ENCODE measurements around the gene GPS1. TPM values are rescaled to one million over a fixed set of nuclear protein-coding genes. Genes with fewer than 3 reads are reported as not detected.

The GPS1 gene
- total and polyA plus RNA-seq, 4 experiments from 2014 or later, result 85.1 to 148 (median 114) TPM

DNA sequence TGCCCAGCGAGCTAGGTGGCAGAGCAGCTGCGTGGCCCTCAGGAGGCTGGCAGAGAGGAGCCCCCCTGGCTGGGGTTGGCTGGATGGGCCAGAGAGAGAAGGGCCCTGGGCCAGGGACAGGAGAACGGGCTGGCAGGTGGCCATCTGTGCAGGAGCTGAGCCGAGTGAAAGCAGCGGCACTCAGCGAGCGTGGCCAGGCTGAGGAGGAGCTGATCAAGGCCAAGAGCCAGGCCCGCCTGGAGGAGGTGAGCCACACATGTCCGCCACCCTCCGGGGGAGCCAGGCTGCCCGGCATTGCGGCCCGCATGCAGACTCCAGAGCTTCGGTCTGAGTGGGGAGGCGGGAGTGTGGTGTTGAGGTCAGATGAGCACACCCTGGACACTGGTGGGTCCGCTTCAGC, 22.3 kb upstream of the GPS1 start:
- Mint-ChIP-seq H3K4me1 (peaks cover 3 to 8% (median 5%) of the 10 kb centered on the region in 4 donors), H3K9me3 (no peaks in the 10 kb centered on the region), H3K27ac (peak overlapping the region in 2 of 7 donors; percentile 64 to 81), H3K4me3 (peak overlapping the region in 4 of 8 donors; percentile 39 to 60 (median 54)), H3K27me3 (no peaks in the 10 kb centered on the region), H3K36me3 (no peaks in the 10 kb centered on the region)
- CTCF ChIA-PET (ENCODE audit: partially characterized antibody), result interaction anchor here (1.0 to 4.1 kb wide), 16 partner anchors 8 to 292 kb away, joined by 4 to 70 read pairs (median 7); partner anchors contain the start of gene CENPX
- Histone ChIP-seq H3K4me1 (ENCODE audit: insufficient read depth, low read length) (peaks cover 12% of the 10 kb centered on the region), H3K36me3 (ENCODE audit: insufficient read depth, low read length) (no peaks in the 10 kb centered on the region), H3K27me3 (ENCODE audit: insufficient read depth, low read length) (no peaks in the 10 kb centered on the region), H3K27ac (ENCODE audit: low read depth, low read length) (no peak overlapping the region), H3K9me3 (ENCODE audit: control insufficient read depth in 1 of 2, low read length in 2 of 2) (no peaks in the 10 kb centered on the region), H3K4me3 (ENCODE audit: low read length in 2 of 2) (no peak overlapping the region)
- no peak for DNase-seq
- POLR2A ChIA-PET (ENCODE audit: partially characterized antibody), result interaction anchor here (0.9 to 3.2 kb wide), 12 partner anchors 8 to 200 kb away, joined by 3 to 28 read pairs (median 6); partner anchors contain the start of genes CENPX, DUS1L, FASN and SLC16A3
- intact Hi-C loops (cut with micrococcal nuclease), result no loop called here

DNA sequence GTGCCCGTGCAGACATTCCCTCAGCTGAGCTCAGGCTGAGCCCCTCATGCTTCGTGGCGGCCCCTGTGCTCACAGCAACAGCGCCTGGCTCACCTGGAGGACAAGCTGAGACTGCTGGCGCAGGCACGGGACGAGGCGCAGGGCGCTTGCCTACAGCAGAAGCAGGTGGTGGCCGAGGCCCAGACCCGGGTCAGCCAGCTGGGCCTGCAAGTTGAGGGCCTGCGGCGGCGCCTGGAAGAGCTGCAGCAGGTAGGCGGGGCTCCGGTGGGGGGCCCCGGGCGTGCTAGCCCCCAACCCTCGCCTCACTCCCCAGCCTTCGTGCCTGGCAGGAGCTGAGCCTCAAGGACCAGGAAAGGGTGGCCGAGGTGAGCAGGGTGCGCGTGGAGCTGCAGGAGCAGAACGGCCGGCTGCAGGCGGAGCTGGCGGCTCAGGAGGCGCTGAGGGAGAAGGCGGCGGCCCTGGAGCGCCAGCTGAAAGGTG, 21.7 kb upstream of the GPS1 start:
- Mint-ChIP-seq H3K4me3 (peak overlapping the region in 1 of 8 donors; percentile 85), H3K9me3 (no peaks in the 10 kb centered on the region), H3K4me1 (peaks cover 3 to 10% (median 6%) of the 10 kb centered on the region in 4 donors), H3K36me3 (peaks cover 0 to under 1% of the 10 kb centered on the region in 2 donors), H3K27me3 (no peaks in the 10 kb centered on the region), H3K27ac (no peak overlapping the region)
- no peak for DNase-seq
- Histone ChIP-seq H3K4me1 (ENCODE audit: insufficient read depth, low read length) (peaks cover 12% of the 10 kb centered on the region), H3K36me3 (ENCODE audit: insufficient read depth, low read length) (no peaks in the 10 kb centered on the region), H3K27ac (ENCODE audit: low read depth, low read length) (no peak overlapping the region), H3K9me3 (ENCODE audit: control insufficient read depth in 1 of 2, low read length in 2 of 2) (no peaks in the 10 kb centered on the region), H3K27me3 (ENCODE audit: insufficient read depth, low read length) (no peaks in the 10 kb centered on the region), H3K4me3 (ENCODE audit: low read length in 2 of 2) (no peak overlapping the region)
- POLR2A ChIA-PET (ENCODE audit: partially characterized antibody), result interaction anchor here (0.7 to 3.2 kb wide), 20 partner anchors 8 to 489 kb away, joined by 3 to 28 read pairs (median 5); partner anchors contain the start of genes CENPX, DUS1L, FASN and GPS1
- CTCF ChIA-PET (ENCODE audit: partially characterized antibody), result interaction anchor here (0.8 to 4.1 kb wide), 26 partner anchors 9 to 292 kb away, joined by 3 to 70 read pairs (median 5); partner anchors contain the start of gene CENPX
- intact Hi-C loops (cut with micrococcal nuclease), result loop anchor here (1.0 to 10.0 kb wide), 4 partner anchors 124 to 521 kb away; partner anchors contain the start of genes HEXD and OGFOD3

DNA sequence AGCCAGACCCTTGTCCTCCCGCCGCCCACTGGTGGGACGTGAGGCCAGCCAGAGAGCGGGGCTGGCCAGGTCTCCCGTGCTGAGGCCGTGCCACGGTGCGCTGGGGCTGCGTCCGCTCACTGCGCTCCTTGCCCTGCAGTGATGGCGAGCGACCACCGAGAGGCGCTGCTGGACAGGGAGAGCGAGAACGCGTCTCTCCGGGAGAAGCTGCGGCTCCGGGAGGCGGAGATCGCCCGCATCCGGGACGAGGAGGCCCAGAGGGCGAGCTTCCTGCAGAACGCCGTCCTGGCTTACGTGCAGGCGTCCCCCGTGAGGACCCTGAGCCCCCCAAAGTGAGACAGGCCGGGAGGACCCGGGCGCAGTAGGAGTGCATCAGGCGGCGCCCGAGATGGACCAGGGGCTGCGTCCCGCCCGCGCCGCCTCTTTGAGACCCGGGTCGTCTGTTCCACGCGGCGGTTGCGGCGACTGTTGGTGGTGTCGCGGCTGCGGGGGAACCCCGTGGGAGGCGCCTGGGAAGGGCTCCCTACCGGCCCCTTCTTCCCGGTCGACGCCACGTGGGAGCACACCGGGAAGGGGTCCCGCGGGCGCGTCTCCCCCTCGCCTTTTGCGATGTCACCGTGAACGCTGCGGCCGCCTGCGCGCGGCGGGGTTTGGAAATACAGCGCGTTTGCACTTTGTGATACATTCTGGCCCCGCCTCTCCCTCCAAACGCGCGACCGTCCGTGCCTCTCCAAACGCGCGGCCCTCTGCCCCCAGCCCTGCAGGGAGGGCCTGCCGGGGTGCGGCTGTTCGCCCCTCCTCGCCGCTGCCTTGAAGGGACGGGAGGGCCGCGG, 21.0 kb upstream of the GPS1 start:
- Mint-ChIP-seq H3K27ac (peak overlapping the region in 6 of 7 donors; percentile 48 to 91 (median 76)), H3K4me1 (peaks cover 5 to 14% (median 10%) of the 10 kb centered on the region in 4 donors), H3K4me3 (peak overlapping the region; percentile 79 to 89 (median 86)), H3K27me3 (no peaks in the 10 kb centered on the region), H3K9me3 (no peaks in the 10 kb centered on the region), H3K36me3 (peaks cover 0 to 5% of the 10 kb centered on the region in 2 donors)
- H3K27ac ChIP-seq (ENCODE audit: low read depth, low read length), result no peak overlapping the region
- POLR2A ChIA-PET (ENCODE audit: partially characterized antibody), result interaction anchor here (0.7 to 3.2 kb wide), 20 partner anchors 9 to 488 kb away, joined by 3 to 28 read pairs (median 6); partner anchors contain the start of genes CENPX, DUS1L, FASN and GPS1
- H3K27me3 ChIP-seq (ENCODE audit: insufficient read depth, low read length), result no peaks in the 10 kb centered on the region
- CTCF ChIA-PET (ENCODE audit: partially characterized antibody), result interaction anchor here (0.6 to 4.1 kb wide), 28 partner anchors 9 to 291 kb away, joined by 3 to 70 read pairs (median 5); partner anchors contain the start of gene CENPX
- intact Hi-C loops (cut with micrococcal nuclease), result loop anchor here (1.0 to 10.0 kb wide), 4 partner anchors 124 to 520 kb away; partner anchors contain the start of genes HEXD and OGFOD3
- peak overlapping the region in 1 of 2 donors; percentile 46 for H3K4me3 ChIP-seq (ENCODE audit: low read length in 2 of 2)
- no peaks in the 10 kb centered on the region for H3K36me3 ChIP-seq (ENCODE audit: insufficient read depth, low read length)
- peak; percentile 78 to 88 (median 85) for DNase-seq
- no peaks in the 10 kb centered on the region for H3K9me3 ChIP-seq (ENCODE audit: control insufficient read depth in 1 of 2, low read length in 2 of 2)
- H3K4me1 ChIP-seq (ENCODE audit: insufficient read depth, low read length), result peaks cover 13% of the 10 kb centered on the region

DNA sequence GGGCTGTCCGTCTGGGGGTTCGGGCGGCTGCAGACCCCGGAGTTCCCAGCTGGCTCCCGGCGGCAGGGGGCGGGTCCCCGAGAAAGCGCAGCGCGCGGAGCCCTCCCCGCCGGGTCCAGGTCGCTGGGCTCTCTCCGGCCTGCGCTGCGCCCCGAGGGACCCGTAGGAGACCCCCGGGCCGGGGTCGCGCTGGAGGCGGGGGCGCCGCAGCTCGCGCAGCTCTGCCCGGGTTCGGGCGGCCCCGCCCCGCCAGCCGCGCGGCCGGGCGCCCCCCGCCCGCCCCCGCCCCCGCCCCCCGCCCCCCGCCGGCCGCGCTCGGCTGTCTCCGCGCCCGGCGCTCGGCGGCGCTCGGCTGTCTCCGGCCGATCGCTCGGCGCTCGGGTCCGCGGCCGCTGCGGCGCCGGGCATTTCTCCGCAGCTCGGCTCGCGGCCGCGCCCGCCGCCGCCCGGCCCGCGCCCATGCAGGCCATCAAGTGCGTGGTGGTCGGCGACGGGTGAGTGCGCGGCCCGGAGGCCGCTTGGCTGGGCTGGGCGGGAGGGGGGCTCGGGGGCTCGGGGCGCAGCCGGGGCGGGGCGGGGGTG, 20.3 kb upstream of the GPS1 start, which contains the start of gene RAC3:
Gene RAC3, plus strand, starts transcription at position 376 of the 582 bp plus-strand sequence. Its CDS starts 84 bp downstream, at position 460.
- no peaks in the 10 kb centered on the region for H3K9me3 ChIP-seq (ENCODE audit: control insufficient read depth in 1 of 2, low read length in 2 of 2)
- H3K27me3 Mint-ChIP-seq, result no peaks in the 10 kb centered on the region
- intact Hi-C loops (cut with micrococcal nuclease), result loop anchor here (2.0 to 10.0 kb wide), 3 partner anchors 203 to 519 kb away; partner anchors contain the start of genes HEXD and OGFOD3
- peak within 1 kb of the TSS; percentile 79 to 89 (median 86) for H3K4me3 Mint-ChIP-seq
- no peak for DNase-seq
- ChIA-PET POLR2A (ENCODE audit: partially characterized antibody) (interaction anchor here (1.3 to 3.2 kb wide), 10 partner anchors 10 to 182 kb away, joined by 3 to 28 read pairs (median 10); partner anchors contain the start of genes CENPX, DUS1L, FASN and GPS1), CTCF (ENCODE audit: partially characterized antibody) (interaction anchor here (2.2 to 4.1 kb wide), 2 partner anchors 123 to 266 kb away, joined by 12 to 70 read pairs; no protein-coding TSS in a partner anchor)
- H3K27me3 ChIP-seq (ENCODE audit: insufficient read depth, low read length), result no peaks in the 10 kb centered on the region
- H3K36me3 Mint-ChIP-seq, result peaks cover 0 to 5% of the 10 kb centered on the region in 2 donors
- H3K4me3 ChIP-seq (ENCODE audit: low read length in 2 of 2), result peak within 1 kb of the TSS in 1 of 2 donors; percentile 46
- peak within 1 kb of the TSS in 6 of 7 donors; percentile 48 to 91 (median 76) for H3K27ac Mint-ChIP-seq
- peaks cover 5 to 19% (median 11%) of the 10 kb centered on the region in 4 donors for H3K4me1 Mint-ChIP-seq
- H3K4me1 ChIP-seq (ENCODE audit: insufficient read depth, low read length), result peaks cover 20% of the 10 kb centered on the region
- no peaks in the 10 kb centered on the region for H3K36me3 ChIP-seq (ENCODE audit: insufficient read depth, low read length)
- no peaks in the 10 kb centered on the region for H3K9me3 Mint-ChIP-seq
- no peak within 1 kb of the TSS for H3K27ac ChIP-seq (ENCODE audit: low read depth, low read length)

DNA sequence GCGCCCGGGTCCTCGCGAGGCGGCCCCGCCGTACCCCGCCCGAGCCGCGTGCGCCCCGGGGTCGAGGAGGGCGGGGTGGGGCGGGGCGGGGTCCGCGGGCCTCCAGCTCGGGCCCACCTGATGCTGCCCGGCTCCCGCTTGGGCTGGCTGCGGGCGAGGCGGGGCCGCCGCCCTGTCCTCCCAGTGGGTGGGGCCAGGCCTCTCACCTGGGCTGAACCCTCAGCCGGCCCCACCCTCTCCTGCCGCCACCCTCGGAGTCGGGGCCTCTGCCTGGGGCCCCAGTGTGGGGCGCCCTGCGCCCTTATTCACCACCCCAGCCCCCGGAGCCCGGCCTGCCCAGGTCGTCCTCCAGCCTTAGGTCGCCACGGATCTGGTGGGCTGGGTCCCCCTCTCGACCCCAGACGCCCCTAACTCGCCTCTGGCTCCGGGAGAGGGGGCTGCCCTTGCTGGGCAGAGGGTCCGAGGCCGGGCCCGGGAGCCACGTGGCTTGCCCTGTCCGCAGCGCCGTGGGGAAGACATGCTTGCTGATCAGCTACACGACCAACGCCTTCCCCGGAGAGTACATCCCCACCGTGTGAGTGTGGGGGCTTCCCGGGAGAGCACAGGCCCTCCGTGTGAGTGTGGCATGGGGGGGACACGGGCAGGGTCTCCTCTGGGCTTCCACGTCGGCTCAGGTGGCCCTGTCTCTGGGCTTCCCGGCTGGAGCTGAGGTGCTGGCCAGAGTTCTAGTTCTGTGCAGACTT, 19.6 kb upstream of the GPS1 start:
- Mint-ChIP-seq H3K9me3 (no peaks in the 10 kb centered on the region), H3K4me1 (peaks cover 5 to 25% (median 11%) of the 10 kb centered on the region in 4 donors), H3K27me3 (no peaks in the 10 kb centered on the region), H3K27ac (peak overlapping the region in 1 of 7 donors; percentile 66), H3K4me3 (peak overlapping the region in 6 of 8 donors; percentile 6 to 73 (median 29)), H3K36me3 (peaks cover 0 to 5% of the 10 kb centered on the region in 2 donors)
- POLR2A ChIA-PET (ENCODE audit: partially characterized antibody), result interaction anchor here (1.9 to 3.2 kb wide), 5 partner anchors 10 to 169 kb away, joined by 4 to 28 read pairs (median 11); partner anchors contain the start of genes CENPX and DUS1L
- CTCF ChIA-PET (ENCODE audit: partially characterized antibody), result interaction anchor here (1.0 to 4.1 kb wide), 3 partner anchors 72 to 133 kb away, joined by 3 to 70 read pairs (median 4); no protein-coding TSS in a partner anchor
- no peaks in the 10 kb centered on the region for H3K27me3 ChIP-seq (ENCODE audit: insufficient read depth, low read length)
- no peak overlapping the region for H3K27ac ChIP-seq (ENCODE audit: low read depth, low read length)
- peak in 2 of 5 donors; percentile 24 to 28 for DNase-seq
- no peaks in the 10 kb centered on the region for H3K36me3 ChIP-seq (ENCODE audit: insufficient read depth, low read length)
- peaks cover 25% of the 10 kb centered on the region for H3K4me1 ChIP-seq (ENCODE audit: insufficient read depth, low read length)
- H3K9me3 ChIP-seq (ENCODE audit: control insufficient read depth in 1 of 2, low read length in 2 of 2), result no peaks in the 10 kb centered on the region
- intact Hi-C loops (cut with micrococcal nuclease), result loop anchor here (2.0 to 10.0 kb wide), 3 partner anchors 203 to 519 kb away; partner anchors contain the start of genes HEXD and OGFOD3
- H3K4me3 ChIP-seq (ENCODE audit: low read length in 2 of 2), result no peak overlapping the region

Data from CD4-positive, alpha-beta memory T cell (primary cell).